HG02840 (cell line): ENCODE results near the gene GTSE1.

ENCODE experiments used
- ATAC-seq: cut with Tn5 transposase; IDR thresholded peaks from one replicate; pipeline ENCODE4 v1.9.1; 2021; ENCODE audit warnings: mild to moderate bottlenecking, moderate library complexity, moderate number of reproducible peaks; ENCODE audit not compliant: unreplicated experiment, low FRiP score

Gene GTSE1

GRCh38 chr22:46323162-46323561, 26.5 kb downstream of the GTSE1 start:
- no peak for ATAC-seq

DNA sequence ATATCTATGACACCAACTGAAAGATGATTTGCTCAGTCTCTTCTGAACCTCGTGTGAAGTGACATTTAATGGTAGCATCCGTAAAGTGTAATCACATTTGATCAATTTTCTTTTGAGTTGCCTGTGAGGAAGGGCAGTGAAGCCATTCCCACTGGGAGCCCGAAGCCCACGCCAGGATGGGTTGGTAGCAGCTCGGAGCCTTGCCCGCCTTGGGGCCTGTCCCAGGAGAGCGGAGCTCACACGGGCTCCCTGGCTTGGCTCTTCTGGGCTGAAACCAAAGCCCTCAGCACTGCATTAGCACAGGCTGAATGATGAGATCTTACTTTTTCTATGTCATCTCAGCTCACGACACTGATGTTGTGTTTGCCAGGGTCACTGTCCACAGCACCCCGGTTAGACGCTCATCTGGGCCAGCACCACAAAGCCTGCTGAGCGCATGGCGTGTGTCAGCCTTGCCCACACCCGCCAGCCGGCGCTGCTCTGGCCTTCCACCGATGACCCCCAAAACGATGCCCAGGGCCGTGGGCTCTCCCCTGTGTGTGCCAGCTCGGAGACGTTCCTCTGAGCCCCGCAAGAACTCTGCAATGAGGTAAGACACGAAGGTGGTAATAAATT, 29.5 kb downstream of the GTSE1 start:
- ATAC-seq = no peak

DNA sequence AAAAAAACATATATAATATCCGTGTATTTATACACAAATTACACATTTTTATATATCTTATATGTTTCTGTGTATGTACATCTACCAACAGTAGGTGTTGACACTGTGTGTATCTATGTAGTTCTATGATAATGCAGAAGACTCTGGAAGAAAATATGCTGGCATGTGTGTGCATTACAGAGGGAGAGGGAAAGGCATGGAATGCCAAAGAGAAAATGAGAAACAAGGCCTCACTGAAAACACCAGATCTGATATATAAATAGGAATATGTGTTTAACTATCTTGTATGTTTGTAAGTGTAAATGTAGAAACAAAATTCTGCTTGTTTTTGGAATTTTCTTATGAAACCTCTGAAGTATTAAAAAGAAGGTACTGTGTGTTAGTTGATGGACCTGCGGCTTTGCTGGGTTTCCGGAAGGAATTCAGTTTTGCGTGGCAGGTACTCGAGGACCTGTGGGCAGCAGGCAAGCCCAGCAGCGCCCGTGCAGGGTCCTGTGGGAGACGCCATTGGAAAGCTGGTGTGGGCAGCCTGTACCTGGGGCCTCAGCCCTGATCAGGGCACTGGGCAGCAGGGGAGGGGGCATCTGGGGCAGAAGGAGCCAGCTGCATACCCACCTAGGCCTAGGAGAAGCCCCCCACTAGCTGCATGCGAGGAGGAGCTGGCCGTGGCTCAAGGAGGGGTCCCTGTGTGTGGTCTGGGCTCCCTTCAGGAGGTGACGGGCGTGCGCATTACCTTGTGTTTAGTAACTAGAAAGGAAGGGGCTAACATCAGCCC, 31.2 kb downstream of the GTSE1 start:
- ATAC-seq = no peak

DNA sequence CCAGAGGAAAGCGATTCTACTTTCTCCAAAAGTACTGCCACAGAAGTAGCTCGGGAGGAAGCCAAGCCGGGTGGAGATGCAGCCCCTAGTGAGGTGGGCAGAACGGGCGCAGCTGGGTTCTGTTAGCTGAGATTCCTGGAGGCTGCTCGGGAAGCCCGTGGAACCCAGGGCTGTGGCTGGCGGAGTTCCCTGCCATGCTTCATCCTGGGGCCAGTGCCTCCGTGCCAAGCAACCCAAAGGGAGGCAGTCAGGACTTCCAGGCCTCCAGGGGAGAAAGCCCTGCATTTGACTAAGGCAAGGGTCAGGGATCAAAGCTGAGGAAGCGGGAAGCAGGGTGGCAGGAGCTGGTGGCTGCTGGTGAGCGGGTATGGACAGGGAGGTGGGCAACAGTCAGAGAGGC, 32.1 kb downstream of the GTSE1 start:
- ATAC-seq = no peak

GRCh38 chr22:46329616-46330015, 32.9 kb downstream of the GTSE1 start:
- no peak for ATAC-seq

GRCh38 chr22:46330426-46330825, 33.8 kb downstream of the GTSE1 start:
- no peak for ATAC-seq

DNA sequence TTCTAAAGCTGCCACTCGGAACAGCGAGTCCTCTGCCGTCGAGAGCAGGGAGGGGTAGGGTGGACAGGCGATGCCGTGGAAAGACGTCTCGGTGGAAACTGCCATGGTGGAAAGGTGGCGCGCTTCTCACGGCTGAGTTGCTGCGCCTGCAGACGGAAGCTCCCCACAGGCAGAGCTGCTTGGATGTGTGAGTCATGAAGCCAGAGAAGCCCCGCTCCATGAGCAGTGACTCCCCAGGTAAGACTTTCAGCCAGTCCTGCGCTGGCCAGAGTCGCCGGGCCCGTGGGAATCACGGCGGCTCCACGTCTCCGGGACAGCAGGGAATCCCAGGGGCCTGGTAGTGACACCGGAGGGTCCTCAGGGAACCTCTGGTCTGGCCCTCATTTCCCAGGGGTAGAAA, 34.8 kb downstream of the GTSE1 start:
- no peak for ATAC-seq

DNA sequence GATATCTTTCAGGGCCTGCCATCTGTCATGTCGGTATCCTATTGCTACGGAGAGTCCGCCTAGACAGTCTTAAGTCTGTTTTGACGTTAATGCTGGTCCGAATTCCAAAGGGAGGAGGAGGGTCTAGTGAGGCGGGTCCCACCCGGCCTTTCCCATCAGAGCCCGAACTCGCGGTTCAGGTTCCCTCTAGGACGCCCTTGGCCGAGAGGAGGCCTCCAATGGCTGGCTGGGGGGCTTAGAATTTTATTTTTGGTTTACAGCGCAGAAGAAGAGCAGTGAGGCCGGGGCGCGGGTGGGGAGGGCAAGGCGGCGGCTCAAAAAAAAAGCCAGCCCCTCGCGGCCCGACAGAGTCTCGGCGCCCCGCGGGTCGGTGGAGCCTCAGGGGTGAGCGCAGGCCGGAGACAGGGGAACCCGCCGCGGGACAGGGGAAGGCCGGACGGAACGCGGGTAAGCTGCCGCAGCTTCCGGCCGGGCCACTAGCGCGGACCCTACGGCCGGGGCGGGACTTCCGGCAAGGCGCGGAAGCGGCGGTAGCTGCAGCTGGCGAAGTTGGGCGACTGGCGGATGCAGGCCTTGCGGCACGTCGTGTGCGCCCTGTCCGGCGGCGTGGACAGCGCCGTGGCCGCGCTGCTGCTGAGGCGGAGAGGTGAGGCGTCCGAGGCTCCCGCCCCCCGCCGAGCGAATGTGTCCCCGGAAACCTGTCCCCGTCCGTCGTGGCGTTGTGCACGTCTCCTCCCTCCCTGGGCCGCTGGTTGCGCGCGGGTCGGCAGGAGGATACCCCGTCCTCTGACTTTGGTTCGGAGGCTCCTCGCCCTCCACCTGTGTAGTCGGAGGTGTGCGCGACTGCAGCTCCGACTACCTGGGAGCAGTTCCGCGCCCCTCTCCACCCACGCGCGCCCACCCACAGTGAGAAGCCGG, 38.8 kb downstream of the GTSE1 start, which contains the start of gene TRMU:
TRMU (plus strand) TSS at position 514 of the 918 bp plus-strand sequence; CDS start at position 565, 51 bp downstream.
- ATAC-seq = peak; percentile 74

DNA sequence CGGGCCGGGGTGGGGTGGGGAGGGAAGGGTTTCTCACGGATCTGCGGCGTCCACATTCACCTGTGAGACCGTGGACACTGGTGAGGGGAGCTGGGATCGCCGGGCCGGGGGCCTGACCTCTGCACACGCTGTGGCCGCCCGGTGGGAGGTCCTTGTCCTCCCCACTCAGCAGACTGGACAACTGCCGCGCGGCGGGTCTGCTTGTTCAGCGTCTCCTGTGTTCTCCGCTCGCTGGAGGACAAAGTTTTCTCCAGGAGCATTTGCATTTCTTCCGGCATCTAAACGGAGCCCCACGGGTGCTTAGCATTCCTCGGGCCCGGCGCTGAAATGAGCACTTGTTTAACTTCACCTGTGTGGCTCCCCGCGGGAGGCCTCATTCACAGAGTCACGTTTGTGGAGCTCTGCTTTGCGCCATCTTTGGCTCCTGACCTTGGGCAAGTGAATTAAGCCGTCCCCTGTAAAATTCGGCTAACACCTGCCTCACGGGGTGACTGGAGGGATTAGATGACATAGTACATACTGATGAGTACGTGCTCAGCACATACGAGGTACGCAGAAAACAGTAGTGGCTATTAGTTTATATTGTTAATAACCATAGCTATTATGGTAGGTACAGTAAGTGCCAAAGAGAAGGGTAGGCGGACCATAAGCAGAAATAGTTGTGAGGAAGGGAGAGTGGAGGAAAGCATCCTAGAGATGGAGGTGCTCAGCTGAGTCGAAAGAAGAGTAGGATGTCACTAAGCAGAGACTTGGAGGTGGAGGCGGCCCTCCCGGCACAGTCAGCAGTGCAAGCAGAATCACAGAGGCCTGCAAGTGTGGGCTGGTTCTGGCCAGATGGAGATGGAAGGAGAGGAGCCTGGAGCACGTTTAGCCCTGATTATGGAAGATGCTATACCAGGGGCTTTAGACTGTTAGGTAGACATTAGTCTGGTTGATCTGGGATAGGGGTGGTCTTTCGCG, 39.7 kb downstream of the GTSE1 start:
- no peak for ATAC-seq

GRCh38 chr22:46337870-46338269, 41.2 kb downstream of the GTSE1 start:
- ATAC-seq = no peak

DNA sequence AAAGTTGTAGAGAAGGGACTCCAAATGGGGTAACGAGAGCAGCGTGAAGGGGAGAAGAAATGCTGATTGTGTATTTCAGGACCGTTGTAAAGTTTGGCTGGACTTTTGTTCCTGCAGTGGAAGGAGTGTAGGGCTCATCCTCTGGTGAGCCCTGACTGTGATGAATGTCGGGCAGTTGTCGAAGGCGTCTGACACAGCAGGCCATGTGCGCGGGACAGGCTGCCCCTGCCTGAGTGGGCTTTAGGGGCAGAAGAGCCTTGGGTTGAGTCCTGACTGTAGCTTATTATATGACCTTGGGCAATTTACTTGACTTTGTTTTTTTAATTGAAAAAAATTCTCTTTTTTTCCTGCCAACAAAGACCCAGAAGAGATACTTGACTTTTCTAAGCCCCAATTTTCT, 42.0 kb downstream of the GTSE1 start:
- no peak for ATAC-seq

DNA sequence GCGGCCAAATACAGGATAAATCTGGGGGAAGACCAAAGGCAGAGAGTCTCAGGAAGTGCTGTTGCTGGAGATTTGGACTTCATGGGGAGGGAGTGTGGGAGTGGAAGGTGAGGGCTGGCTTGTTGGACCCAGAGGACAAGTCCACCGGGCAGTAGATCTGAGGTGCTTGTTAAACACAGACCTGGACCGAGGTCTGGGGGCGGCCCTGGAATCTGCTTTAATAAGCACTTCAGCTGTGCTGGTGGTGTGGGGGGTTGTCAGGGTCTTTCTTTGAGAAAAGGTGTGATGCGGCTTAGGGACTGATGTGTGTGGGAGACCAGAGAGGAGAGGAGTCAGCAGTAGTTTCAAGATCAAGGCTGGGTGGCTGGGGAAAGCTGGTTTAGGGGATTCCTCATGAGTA, 43.3 kb downstream of the GTSE1 start:
- no peak for ATAC-seq

- no peak for ATAC-seq
Measured at GRCh38 chr22:46340676-46341075, 44.0 kb downstream of the GTSE1 start.

DNA sequence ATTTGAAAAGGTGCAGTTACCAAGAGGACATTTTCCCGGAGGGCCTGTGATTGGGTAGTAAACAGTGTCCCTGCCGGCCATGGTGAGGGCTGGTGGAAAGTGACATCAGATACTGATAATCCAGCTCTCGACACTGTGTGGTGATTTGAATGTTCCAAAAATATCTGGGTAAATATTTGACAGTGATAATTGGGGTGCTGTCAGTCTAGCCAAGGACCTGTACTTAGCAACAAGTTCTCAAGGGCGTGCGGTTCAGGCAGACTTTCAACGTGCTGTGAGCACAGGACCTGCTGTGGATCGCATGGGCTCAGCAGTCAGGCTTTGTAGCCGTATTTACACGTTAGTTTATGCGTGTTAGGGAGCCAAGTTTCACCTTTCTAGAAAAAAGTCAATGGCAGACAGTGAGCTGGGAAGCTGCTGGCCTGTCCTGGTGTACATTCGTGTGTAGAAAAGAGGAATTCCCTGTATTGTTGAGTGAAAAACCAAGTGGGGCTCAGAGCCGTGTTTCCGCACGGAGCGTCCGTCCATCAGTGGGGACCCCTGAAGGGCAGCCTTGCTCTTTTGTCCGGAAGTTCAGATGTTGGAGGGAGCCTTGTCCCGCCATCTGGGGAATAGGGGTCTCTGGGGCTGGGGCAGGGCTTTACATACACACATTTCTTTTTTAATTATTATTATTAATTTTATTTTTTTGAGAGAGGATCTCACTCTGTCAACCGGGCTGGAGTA, 50.2 kb downstream of the GTSE1 start:
- ATAC-seq = no peak

GRCh38 chr22:46347646-46348045, 51.0 kb downstream of the GTSE1 start:
- no peak for ATAC-seq

GRCh38 chr22:46348099-46348695, 51.5 kb downstream of the GTSE1 start:
- no peak for ATAC-seq

DNA sequence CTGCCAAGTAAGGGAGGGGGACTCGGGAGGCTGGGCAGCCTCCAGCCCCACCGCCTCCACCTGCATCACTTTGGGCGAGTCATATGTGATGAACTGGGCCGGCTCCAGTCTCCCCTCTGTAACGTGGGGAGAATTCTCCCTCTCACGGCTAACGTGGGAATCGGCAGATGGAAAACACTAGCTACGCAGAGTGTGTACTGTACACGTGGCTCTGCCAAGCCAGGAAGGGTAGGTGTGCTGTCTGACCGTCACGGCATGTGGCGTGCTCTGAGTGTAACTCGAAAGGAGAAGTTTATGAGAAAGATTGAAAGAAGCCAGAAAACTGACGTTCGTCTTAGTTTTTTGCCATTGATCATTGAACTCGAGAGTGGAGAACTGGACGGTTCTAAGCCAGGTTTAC, 52.6 kb downstream of the GTSE1 start:
- ATAC-seq = no peak

- no peak for ATAC-seq
Measured at GRCh38 chr22:46349681-46350080, 53.0 kb downstream of the GTSE1 start.

GRCh38 chr22:46350121-46350520, 53.5 kb downstream of the GTSE1 start:
- no peak for ATAC-seq
